ENCODE data around the gene FOXO3. TPM values are rescaled to one million over a fixed set of nuclear protein-coding genes. Genes with fewer than 3 reads are reported as not detected.
A peak's percentile ranks its signal among the peaks of the same experiment; 100 is the strongest.

The FOXO3 gene
- total RNA-seq, 1 experiment from 2014 or later: 22.1 TPM

DNA sequence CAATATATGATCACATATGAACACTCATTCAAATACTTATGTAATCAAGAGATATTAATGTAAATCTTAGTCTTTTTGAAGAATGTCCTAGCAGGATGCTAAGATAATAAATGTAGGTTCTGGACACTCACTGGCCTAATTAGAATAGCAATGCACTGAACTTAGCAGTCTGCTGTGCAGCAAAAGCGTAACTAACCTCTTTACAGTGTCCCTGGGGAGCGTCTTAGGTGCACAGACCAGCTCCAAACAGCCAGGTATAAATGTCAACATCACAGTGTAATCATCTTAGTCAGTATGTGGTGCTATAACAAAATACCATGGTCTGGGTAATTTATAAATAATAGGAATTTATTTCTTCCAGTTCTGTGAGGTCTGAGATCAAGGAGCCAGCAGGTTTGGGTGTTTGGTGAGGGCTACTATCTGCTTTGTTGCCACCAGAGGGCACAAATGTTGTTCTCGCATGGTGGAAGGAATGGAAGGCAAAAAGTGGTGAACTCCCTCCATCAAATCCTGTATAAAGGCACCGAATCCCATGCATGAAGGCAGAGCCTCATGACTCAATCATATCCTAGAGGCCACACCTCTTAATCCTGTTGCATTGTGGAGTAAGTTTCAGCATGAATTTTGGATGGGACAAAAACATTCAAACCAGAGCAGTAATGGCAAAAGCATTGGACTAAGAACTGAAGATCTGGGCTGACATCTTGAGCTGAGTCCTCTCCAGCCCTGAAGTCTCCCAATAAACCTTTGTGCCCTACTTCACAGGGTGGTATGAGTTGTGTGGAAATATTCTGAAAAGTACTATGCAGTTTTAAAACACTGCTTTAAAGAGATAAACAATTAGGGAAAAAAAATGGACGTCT, 41.8 kb upstream of the FOXO3 start:
- Histone ChIP-seq H3K4me2 (ENCODE audit: insufficient read depth, insufficient read length, low read length) (no peak overlapping the region), H3K23ac (ENCODE audit: insufficient read length, low read depth, low read length) (no peak overlapping the region), H3K14ac (ENCODE audit: insufficient read depth, low read length) (no peak overlapping the region), H3K27me3 (ENCODE audit: insufficient read depth, low read length) (no peaks in the 10 kb centered on the region), H3K56ac (ENCODE audit: insufficient read length, low read depth, low read length) (no peak overlapping the region), H3T11ph (ENCODE audit: low read length) (no peak overlapping the region), H3K18ac (ENCODE audit: insufficient read length, low read depth, low read length) (no peak overlapping the region), H2BK12ac (ENCODE audit: insufficient read length, low read depth, low read length) (no peak overlapping the region), H4K8ac (replicated peaks; ENCODE audit: insufficient read length, low read depth, low read length) (no peak overlapping the region), H4K91ac (ENCODE audit: insufficient read length, low read depth, low read length) (no peak overlapping the region), H2AFZ (ENCODE audit: low read length) (no peak overlapping the region), H3K4ac (ENCODE audit: low read depth, low read length) (no peak overlapping the region), H2BK5ac (ENCODE audit: insufficient read length, low read length) (no peak overlapping the region), H2BK120ac (ENCODE audit: low read depth, low read length, poor library complexity, severe bottlenecking) (no peak overlapping the region), H2BK15ac (ENCODE audit: low read depth, low read length) (no peak overlapping the region), H4K5ac (ENCODE audit: insufficient read length, low read depth, low read length) (no peak overlapping the region), H3K79me2 (ENCODE audit: insufficient read depth, low read length) (no peaks in the 10 kb centered on the region), H3K9me3 (ENCODE audit: control insufficient read depth, low read depth, low read length) (no peaks in the 10 kb centered on the region), H3K4me1 (ENCODE audit: insufficient read depth, low read length) (no peaks in the 10 kb centered on the region), H2AK5ac (ENCODE audit: insufficient read length, low read length) (no peak overlapping the region), H3K27ac (ENCODE audit: insufficient read length, low read depth, low read length) (no peak overlapping the region), H2BK20ac (ENCODE audit: low read depth, low read length, poor library complexity, severe bottlenecking) (no peak overlapping the region), H3K79me1 (ENCODE audit: insufficient read depth, low read depth, low read length, poor library complexity, severe bottlenecking) (no peaks in the 10 kb centered on the region), H4K20me1 (ENCODE audit: control insufficient read depth, insufficient read depth, insufficient read length) (no peaks in the 10 kb centered on the region), H3K9ac (ENCODE audit: extremely low read depth, insufficient read length, low read length) (no peak overlapping the region), H3K23me2 (ENCODE audit: insufficient read length, low read depth, low read length, poor library complexity, severe bottlenecking) (no peaks in the 10 kb centered on the region)
- TF ChIP-seq, protein P1, sequence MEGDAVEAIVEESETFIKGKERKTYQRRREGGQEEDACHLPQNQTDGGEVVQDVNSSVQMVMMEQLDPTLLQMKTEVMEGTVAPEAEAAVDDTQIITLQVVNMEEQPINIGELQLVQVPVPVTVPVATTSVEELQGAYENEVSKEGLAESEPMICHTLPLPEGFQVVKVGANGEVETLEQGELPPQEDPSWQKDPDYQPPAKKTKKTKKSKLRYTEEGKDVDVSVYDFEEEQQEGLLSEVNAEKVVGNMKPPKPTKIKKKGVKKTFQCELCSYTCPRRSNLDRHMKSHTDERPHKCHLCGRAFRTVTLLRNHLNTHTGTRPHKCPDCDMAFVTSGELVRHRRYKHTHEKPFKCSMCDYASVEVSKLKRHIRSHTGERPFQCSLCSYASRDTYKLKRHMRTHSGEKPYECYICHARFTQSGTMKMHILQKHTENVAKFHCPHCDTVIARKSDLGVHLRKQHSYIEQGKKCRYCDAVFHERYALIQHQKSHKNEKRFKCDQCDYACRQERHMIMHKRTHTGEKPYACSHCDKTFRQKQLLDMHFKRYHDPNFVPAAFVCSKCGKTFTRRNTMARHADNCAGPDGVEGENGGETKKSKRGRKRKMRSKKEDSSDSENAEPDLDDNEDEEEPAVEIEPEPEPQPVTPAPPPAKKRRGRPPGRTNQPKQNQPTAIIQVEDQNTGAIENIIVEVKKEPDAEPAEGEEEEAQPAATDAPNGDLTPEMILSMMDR (conservative IDR thresholded peaks at IDR 0.05): peak; percentile 78
- Mint-ChIP-seq H3K9me3 (peaks cover 1 to 5% of the 10 kb centered on the region in 2 experiments), H3K27ac (no peak overlapping the region; a peak in 1 of 7 replicates), H3K36me3 (ENCODE audit: insufficient read depth in 1 of 3, low read depth in 3 of 3) (peaks cover 1 to 3% (median 2%) of the 10 kb centered on the region in 3 experiments; a peak in 5 of 7 replicates), H3K4me1 (peaks cover 0 to 3% of the 10 kb centered on the region in 2 experiments; a peak in 1 of 4 replicates), H3K4me3 (no peak overlapping the region), H3K27me3 (ENCODE audit: low read depth) (peaks cover 2% of the 10 kb centered on the region)
- peak; percentile 51 for DNase-seq
- no CpG with 5 or more reads among the region's 5 CpGs for WGBS (ENCODE audit: extremely low coverage, insufficient read length, low lambda C conversion rate)
